HG03095 (cell line): ENCODE results near the gene GLP1R.

Source experiments
- ATAC-seq: cut with Tn5 transposase; IDR thresholded peaks from one replicate; pipeline ENCODE4 v1.9.1; 2021; ENCODE audit warnings: moderate library complexity; ENCODE audit not compliant: unreplicated experiment

GLP1R gene

GRCh38 chr6:39048481-39049399 lies at the start of gene GLP1R:
TSS of gene GLP1R (plus strand) at chr6:39048781. CDS start at chr6:39048841, 60 bp downstream.
- ATAC-seq: no peak

- ATAC-seq: no peak
Measured at GRCh38 chr6:39003072-39003471, 45.5 kb upstream of the GLP1R start.

GRCh38 chr6:39003492-39003891 lies 45.1 kb upstream of the GLP1R start:
- no peak for ATAC-seq

GRCh38 chr6:39004801-39005200 lies 43.8 kb upstream of the GLP1R start:
- ATAC-seq: no peak

- no peak for ATAC-seq
Measured at GRCh38 chr6:39005774-39006173, 42.8 kb upstream of the GLP1R start.

GRCh38 chr6:39007575-39007974 lies 41.0 kb upstream of the GLP1R start:
- ATAC-seq: no peak

- ATAC-seq: no peak
Measured at GRCh38 chr6:39008737-39009136, 39.8 kb upstream of the GLP1R start.

GRCh38 chr6:39009476-39009875 lies 39.1 kb upstream of the GLP1R start:
- no peak for ATAC-seq

- ATAC-seq: no peak
Measured at GRCh38 chr6:39016839-39017546, 31.6 kb upstream of the GLP1R start.

- ATAC-seq: no peak
Measured at GRCh38 chr6:39017547-39017880, 31.1 kb upstream of the GLP1R start.

- ATAC-seq: no peak
Measured at GRCh38 chr6:39018103-39018502, 30.5 kb upstream of the GLP1R start.

- ATAC-seq: no peak
Measured at GRCh38 chr6:39020136-39020535, 28.4 kb upstream of the GLP1R start.

- ATAC-seq: no peak
Measured at GRCh38 chr6:39021041-39021440, 27.5 kb upstream of the GLP1R start.

- no peak for ATAC-seq
Measured at GRCh38 chr6:39021779-39022178, 26.8 kb upstream of the GLP1R start.

GRCh38 chr6:39026175-39026574 lies 22.4 kb upstream of the GLP1R start:
- no peak for ATAC-seq

- ATAC-seq: no peak
Measured at GRCh38 chr6:39029156-39030011, 19.2 kb upstream of the GLP1R start.

GRCh38 chr6:39035681-39036080 lies 12.9 kb upstream of the GLP1R start:
- ATAC-seq: no peak

GRCh38 chr6:39037082-39037508 lies 11.5 kb upstream of the GLP1R start:
- ATAC-seq: no peak

- ATAC-seq: no peak
Measured at GRCh38 chr6:39037707-39038106, 10.9 kb upstream of the GLP1R start.

GRCh38 chr6:39040080-39040673 lies 8.4 kb upstream of the GLP1R start:
- ATAC-seq: no peak

GRCh38 chr6:39041072-39041471 lies 7.5 kb upstream of the GLP1R start:
- ATAC-seq: no peak
